ENCODE measurements around the gene VWA5B2. TPM values are rescaled to one million over a fixed set of nuclear protein-coding genes. Genes with fewer than 3 reads are reported as not detected.

Gene VWA5B2
- total RNA-seq, 1 donor from 2014 or later: not detected

DNA sequence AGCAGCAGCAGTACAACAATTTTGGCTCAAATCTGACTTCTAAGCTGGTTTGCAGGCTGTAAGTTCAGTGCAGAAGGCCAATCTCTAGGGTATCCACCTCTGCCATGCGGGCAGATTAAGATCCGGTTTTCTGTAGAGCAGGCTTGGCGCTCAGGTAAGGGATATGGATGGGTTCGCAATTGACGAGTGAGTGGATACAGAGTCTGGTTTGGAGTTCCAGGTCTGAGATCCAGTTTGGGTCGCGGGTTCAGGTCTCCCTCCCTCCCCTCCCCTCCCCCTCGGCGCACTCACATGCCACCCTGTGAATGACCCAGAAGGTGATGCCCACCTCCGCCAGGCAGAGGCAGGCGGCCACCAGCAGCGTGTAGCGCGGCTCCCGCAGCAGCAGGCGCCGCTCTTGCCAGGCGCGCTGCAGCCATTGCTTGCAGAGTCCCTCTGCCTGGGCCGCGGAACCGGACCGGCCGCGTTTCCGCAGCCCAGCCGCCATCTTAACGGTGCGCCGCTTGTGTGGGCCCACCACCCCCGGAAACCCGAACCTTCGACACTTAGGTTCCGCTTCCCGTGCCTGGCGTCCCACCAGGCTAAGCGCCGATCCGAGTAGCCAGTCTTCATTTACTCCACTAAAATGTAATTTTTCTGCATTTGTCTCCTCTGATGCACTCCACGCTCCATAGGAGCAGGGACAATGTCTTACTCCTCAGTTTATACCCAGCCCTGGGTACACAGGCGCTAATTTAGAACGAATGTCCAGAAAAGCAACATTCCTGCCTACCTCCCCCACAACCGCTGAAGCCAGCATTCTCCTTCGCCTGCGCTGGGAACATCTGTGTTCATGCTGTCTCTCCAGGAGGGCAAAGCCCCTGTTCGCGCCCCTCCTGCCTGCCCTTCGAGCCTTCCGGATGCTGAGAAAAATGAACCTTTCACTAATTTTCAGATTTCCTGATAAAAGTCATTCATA lies 19.3 kb downstream of the VWA5B2 start, which contains the start of gene ALG3:
TSS of gene ALG3 (minus strand) at position 509 of the 958 bp plus-strand sequence. CDS start at position 487, 22 bp downstream.
- ATAC-seq (peak; percentile 87), DNase-seq (peak; percentile 92)
- Histone ChIP-seq H3K27me3 (no peaks in the 10 kb centered on the region), H3K4me3 (peak within 1 kb of the TSS; percentile 91), H3K36me3 (peaks cover 21% of the 10 kb centered on the region), H3K9me3 (no peaks in the 10 kb centered on the region), H3K27ac (peak within 1 kb of the TSS; percentile 86), H3K4me1 (peaks cover 8% of the 10 kb centered on the region)
- TF ChIP-seq, protein P1, sequence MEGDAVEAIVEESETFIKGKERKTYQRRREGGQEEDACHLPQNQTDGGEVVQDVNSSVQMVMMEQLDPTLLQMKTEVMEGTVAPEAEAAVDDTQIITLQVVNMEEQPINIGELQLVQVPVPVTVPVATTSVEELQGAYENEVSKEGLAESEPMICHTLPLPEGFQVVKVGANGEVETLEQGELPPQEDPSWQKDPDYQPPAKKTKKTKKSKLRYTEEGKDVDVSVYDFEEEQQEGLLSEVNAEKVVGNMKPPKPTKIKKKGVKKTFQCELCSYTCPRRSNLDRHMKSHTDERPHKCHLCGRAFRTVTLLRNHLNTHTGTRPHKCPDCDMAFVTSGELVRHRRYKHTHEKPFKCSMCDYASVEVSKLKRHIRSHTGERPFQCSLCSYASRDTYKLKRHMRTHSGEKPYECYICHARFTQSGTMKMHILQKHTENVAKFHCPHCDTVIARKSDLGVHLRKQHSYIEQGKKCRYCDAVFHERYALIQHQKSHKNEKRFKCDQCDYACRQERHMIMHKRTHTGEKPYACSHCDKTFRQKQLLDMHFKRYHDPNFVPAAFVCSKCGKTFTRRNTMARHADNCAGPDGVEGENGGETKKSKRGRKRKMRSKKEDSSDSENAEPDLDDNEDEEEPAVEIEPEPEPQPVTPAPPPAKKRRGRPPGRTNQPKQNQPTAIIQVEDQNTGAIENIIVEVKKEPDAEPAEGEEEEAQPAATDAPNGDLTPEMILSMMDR (IDR thresholded peaks at IDR 0.05): no peak
- intact Hi-C loops (cut with DNase I): loop anchor here (10.0 kb wide), 1 partner anchor 104 kb away; no protein-coding TSS in a partner anchor

DNA sequence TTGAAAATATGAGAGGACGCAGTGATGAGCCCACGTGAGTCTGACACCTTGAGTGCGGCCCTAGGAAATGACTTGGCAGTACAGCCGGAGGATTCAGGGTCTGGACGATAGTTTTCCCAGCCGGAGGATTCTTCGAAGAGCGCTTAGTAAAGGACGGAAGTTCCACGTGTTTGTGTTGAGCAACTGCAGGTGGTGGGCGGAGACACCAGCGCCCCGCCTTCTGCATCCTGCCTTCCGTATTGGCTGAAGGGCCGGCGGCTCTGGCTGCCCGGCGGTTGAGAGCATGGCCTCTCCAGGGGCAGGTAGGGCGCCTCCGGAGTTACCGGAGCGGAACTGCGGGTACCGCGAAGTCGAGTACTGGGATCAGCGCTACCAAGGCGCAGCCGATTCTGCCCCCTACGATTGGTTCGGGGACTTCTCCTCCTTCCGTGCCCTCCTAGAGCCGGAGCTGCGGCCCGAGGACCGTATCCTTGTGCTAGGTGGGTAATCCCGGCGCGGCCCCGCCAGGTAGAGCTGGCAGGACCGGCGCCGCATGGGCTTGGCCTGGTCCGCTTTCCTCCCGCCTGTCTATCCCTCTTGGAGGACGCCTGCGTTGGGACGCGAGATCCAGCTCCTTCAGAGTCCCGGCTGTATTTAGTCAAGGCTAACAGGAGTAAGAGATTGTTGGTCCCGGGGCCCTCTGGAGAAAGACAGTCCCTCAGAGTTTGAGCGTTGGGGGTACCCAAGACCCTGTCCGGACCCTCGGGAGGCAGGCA lies 20.2 kb downstream of the VWA5B2 start, which contains the start of gene EEF1AKMT4:
TSS of gene EEF1AKMT4 (plus strand) at position 261 of the 755 bp plus-strand sequence. CDS start at position 284, 23 bp downstream.
- H3K4me1 ChIP-seq: peaks cover 8% of the 10 kb centered on the region
- ATAC-seq: peak; percentile 97
- H3K9me3 ChIP-seq: no peaks in the 10 kb centered on the region
- H3K27me3 ChIP-seq: no peaks in the 10 kb centered on the region
- TF ChIP-seq, protein P1 (IDR thresholded peaks at IDR 0.05): peak; percentile 65
- intact Hi-C loops (cut with DNase I): loop anchor here (10.0 kb wide), 1 partner anchor 105 kb away; no protein-coding TSS in a partner anchor
- peak; percentile 98 for DNase-seq
- peak within 1 kb of the TSS; percentile 86 for H3K27ac ChIP-seq
- peak within 1 kb of the TSS; percentile 91 for H3K4me3 ChIP-seq
- peaks cover 13% of the 10 kb centered on the region for H3K36me3 ChIP-seq

DNA sequence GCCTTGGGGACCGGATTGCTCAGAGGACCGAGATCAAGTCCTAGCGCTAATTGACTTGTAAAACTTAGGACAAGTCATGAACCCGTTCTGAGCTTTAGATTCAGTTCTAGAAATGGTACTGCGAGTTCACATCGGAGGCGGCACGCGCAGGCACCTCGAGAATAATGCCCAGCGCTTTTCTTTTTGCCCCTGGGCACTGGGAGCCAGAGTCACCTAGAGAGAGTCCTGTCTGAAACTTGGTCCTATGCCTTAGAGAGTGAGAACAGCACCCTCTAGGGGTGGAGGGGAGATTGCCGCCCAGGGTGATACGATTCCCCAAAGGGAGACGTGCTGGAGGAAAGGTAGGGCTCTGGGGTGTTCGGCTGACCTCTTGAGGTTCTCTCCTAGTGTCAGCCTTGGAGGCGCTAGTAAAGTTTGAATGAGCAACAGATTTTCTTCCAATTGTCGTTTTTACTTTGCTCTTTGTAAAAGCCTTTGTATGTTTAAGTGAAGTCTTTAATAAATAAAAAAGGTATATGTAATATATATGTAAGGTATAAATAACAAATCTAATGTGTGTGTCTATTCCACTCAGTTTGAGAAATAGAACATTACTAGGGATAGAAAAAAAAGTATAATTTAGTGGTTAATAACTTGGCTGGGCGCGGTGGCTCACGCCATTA lies 20.9 kb downstream of the VWA5B2 start:
- intact Hi-C loops (cut with DNase I): no loop called here
- Histone ChIP-seq H3K36me3 (peaks cover 6% of the 10 kb centered on the region), H3K27me3 (no peaks in the 10 kb centered on the region), H3K27ac (peak overlapping the region; percentile 77), H3K9me3 (no peaks in the 10 kb centered on the region), H3K4me1 (peaks cover 8% of the 10 kb centered on the region), H3K4me3 (peak overlapping the region; percentile 91)
- peak; percentile 91 for DNase-seq
- TF ChIP-seq, protein P1 (IDR thresholded peaks at IDR 0.05): peak; percentile 97
- peak; percentile 87 for ATAC-seq

DNA sequence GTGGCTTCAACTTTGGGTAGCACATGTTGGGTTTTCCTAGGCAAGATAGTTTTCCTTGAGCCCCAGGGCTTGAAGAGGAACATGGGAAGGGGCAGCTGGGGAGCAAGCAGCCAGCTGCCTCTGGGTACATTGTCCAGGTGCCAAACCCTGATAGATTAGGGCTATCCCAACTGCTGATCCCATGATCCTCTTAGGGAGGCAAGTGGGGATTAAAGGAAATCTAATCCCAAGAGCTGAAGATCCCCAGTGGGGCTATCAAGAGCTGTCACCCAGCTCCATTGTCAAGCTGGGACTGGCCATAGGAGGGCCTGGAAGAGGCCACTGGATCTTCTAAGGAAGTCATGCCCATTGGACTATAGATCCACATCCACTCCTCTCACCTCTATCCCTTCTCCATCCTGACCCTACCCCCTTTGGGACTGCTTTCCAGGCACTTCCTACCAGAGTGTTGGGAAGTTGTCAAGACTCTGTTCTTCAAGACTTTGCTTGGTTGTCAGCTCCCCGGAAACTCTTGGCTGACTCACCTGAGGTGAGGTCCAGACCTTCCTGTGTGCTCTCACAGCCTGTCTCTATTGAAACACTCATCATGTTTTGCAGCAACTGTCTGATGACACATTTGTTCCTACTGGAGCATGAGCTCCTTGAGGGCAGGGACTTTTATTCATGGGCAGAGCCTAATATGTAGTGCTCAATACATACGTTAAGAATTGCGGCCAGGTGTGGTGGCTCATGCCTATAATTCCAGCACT lies 26.1 kb downstream of the VWA5B2 start:
- intact Hi-C loops (cut with DNase I): no loop called here
- H3K9me3 ChIP-seq: no peaks in the 10 kb centered on the region
- H3K27me3 ChIP-seq: peaks cover 19% of the 10 kb centered on the region
- H3K4me3 ChIP-seq: no peak overlapping the region
- DNase-seq (peak; percentile 12), ATAC-seq (no peak)
- TF ChIP-seq, protein P1 (IDR thresholded peaks at IDR 0.05): no peak
- H3K27ac ChIP-seq: no peak overlapping the region
- peaks cover 4% of the 10 kb centered on the region for H3K4me1 ChIP-seq
- no peaks in the 10 kb centered on the region for H3K36me3 ChIP-seq

Data from upper lobe of right lung (tissue), 1 donor.